HEK293 (cell line): ENCODE results near the gene FXN.

Experiments
- CTCF ChIA-PET: fragments of 350-600 bp; formaldehyde crosslinking; extraction: SDS; loops from one replicate; lab custom pipeline; 2021; ENCODE audit warnings: antibody characterized with exemption; lab: Yijun Ruan, JAX
- POLR2A ChIA-PET: fragments of 300-600 bp; formaldehyde crosslinking; extraction: SDS; loops from one replicate; lab custom pipeline; 2020; ENCODE audit warnings: antibody characterized with exemption, inconsistent platforms; lab: Yijun Ruan, JAX
- H3K27ac ChIP-seq: fragments of 200-500 bp; sonication (Bioruptor generic); 2 replicates; pipeline ENCODE4 v1.5.1; 2014; ENCODE audit warnings: low read depth, low read length, control low read depth, inconsistent platforms; ENCODE audit errors: extremely low read depth
- H3K36me3 ChIP-seq, 2 experiments: fragments of 200-500 bp in 1 of 2; sonication (Bioruptor generic) in 1 of 2; 1 replicate in 1 of 2; 2 replicates in 1 of 2; pipeline ENCODE4 v1.5.1; 2014 to 2017; ENCODE audit warnings: inconsistent platforms in 2 of 2, low read length in 2 of 2; ENCODE audit not compliant: control insufficient read depth in 2 of 2, insufficient read depth in 1 of 2
- H3K4me1 ChIP-seq: fragments of 200-500 bp; sonication (Bioruptor generic); 2 replicates; pipeline ENCODE4 v1.5.1; 2014; ENCODE audit warnings: mild to moderate bottlenecking, low read length, inconsistent platforms; ENCODE audit not compliant: control insufficient read depth, insufficient read depth
- H3K4me3 ChIP-seq: 2 replicates; pipeline ENCODE4 v1.5.1; 2011; ENCODE audit warnings: low read depth, mild to moderate bottlenecking, control low read depth, low read length, moderate library complexity
- H3K9me3 ChIP-seq: fragments of 200-500 bp; sonication (Bioruptor generic); 2 replicates; pipeline ENCODE4 v1.5.1; 2014; ENCODE audit warnings: low read depth, low read length, inconsistent platforms; ENCODE audit not compliant: control insufficient read depth, insufficient read depth
- ATF2 ChIP-seq: fragments of 450-650 bp; formaldehyde crosslinking; IDR thresholded peaks from 2 replicates; pipeline ENCODE4 v1.5.1; 2016; ENCODE audit warnings: missing biosample characterization, missing genetic modification characterization, low read depth
- HOXD13 ChIP-seq: sonication (generic); formaldehyde crosslinking; IDR thresholded peaks from 2 replicates; pipeline ENCODE4 v1.8.0; 2022; ENCODE audit warnings: missing genetic modification reagents, borderline replicate concordance
- SP2 ChIP-seq: fragments of 450-650 bp; formaldehyde crosslinking; IDR thresholded peaks from 2 replicates; pipeline ENCODE4 v1.5.1; 2016; ENCODE audit warnings: missing biosample characterization, missing genetic modification characterization
- TCF7L2 ChIP-seq: IDR thresholded peaks from 2 replicates; pipeline ENCODE4 v1.6.1; 2011; ENCODE audit warnings: low read depth, mild to moderate bottlenecking, inconsistent platforms, low read length, moderate library complexity, borderline replicate concordance
- ZNF133 ChIP-seq: fragments of 450-650 bp; formaldehyde crosslinking; IDR thresholded peaks from 2 replicates; pipeline ENCODE4 v1.5.1; 2016; ENCODE audit warnings: missing biosample characterization, missing genetic modification characterization
- ZNF2 ChIP-seq: fragments of 450-650 bp; formaldehyde crosslinking; IDR thresholded peaks from 2 replicates; pipeline ENCODE4 v1.5.1; 2016; ENCODE audit warnings: missing biosample characterization, missing genetic modification characterization
- ZNF223 ChIP-seq: fragments of 450-650 bp; formaldehyde crosslinking; IDR thresholded peaks from 2 replicates; pipeline ENCODE4 v1.5.1; 2016; ENCODE audit warnings: missing biosample characterization, missing genetic modification characterization
- ZNF23 ChIP-seq: fragments of 450-650 bp; formaldehyde crosslinking; IDR thresholded peaks from 2 replicates; pipeline ENCODE4 v1.5.1; 2016; ENCODE audit warnings: missing biosample characterization, missing genetic modification characterization, borderline replicate concordance
- ZNF354C ChIP-seq: fragments of 450-650 bp; formaldehyde crosslinking; IDR thresholded peaks from 2 replicates; pipeline ENCODE4 v1.5.1; 2016; ENCODE audit warnings: missing biosample characterization, missing genetic modification characterization, low read depth, borderline replicate concordance
- ZNF433 ChIP-seq: fragments of 450-650 bp; formaldehyde crosslinking; IDR thresholded peaks from 2 replicates; pipeline ENCODE4 v1.5.1; 2016; ENCODE audit warnings: missing biosample characterization, missing genetic modification characterization, low read depth
- ZNF48 ChIP-seq: fragments of 450-650 bp; formaldehyde crosslinking; IDR thresholded peaks from 2 replicates; pipeline ENCODE4 v1.5.1; 2016; ENCODE audit warnings: missing biosample characterization, missing genetic modification characterization
- ZNF514 ChIP-seq: fragments of 450-650 bp; formaldehyde crosslinking; IDR thresholded peaks from 2 replicates; pipeline ENCODE4 v1.5.1; 2016; ENCODE audit warnings: missing biosample characterization, missing genetic modification characterization
- ZNF549 ChIP-seq: fragments of 450-650 bp; IDR thresholded peaks from 2 replicates; pipeline ENCODE4 v1.5.1; 2018; ENCODE audit warnings: missing biosample characterization, missing genetic modification characterization, mild to moderate bottlenecking, inconsistent platforms, moderate library complexity
- ZNF585B ChIP-seq: fragments of 450-650 bp; formaldehyde crosslinking; IDR thresholded peaks from 2 replicates; pipeline ENCODE4 v1.5.1; 2016; ENCODE audit warnings: missing biosample characterization, missing genetic modification characterization
- ZNF837 ChIP-seq: fragments of 450-650 bp; formaldehyde crosslinking; IDR thresholded peaks from 2 replicates; pipeline ENCODE4 v1.5.1; 2016; ENCODE audit warnings: missing biosample characterization, missing genetic modification characterization
- TF ChIP-seq, protein P1 (sequence below): fragments of 450-650 bp; formaldehyde crosslinking; IDR thresholded peaks from 2 replicates; pipeline ENCODE4 v1.5.1; 2016; ENCODE audit warnings: missing biosample characterization, missing genetic modification characterization, borderline replicate concordance
- TF ChIP-seq, protein P2 (sequence below): fragments of 450-650 bp; formaldehyde crosslinking; conservative IDR thresholded peaks from 2 replicates; pipeline ENCODE4 v1.5.1; 2016; ENCODE audit warnings: low read depth, missing biosample characterization, missing genetic modification characterization
- TF ChIP-seq, protein P3 (sequence below): fragments of 450-650 bp; formaldehyde crosslinking; IDR thresholded peaks from 2 replicates; pipeline ENCODE4 v1.5.1; 2016; ENCODE audit warnings: missing biosample characterization, missing genetic modification characterization, borderline replicate concordance
- TF ChIP-seq, protein P4 (sequence below): fragments of 450-650 bp; formaldehyde crosslinking; IDR thresholded peaks from 2 replicates; pipeline ENCODE4 v1.5.1; 2016; ENCODE audit warnings: missing biosample characterization, missing genetic modification characterization
- TF ChIP-seq, protein P5 (sequence below): fragments of 450-650 bp; formaldehyde crosslinking; IDR thresholded peaks from 2 replicates; pipeline ENCODE4 v1.5.1; 2016; ENCODE audit warnings: missing biosample characterization, missing genetic modification characterization

The FXN gene

DNA sequence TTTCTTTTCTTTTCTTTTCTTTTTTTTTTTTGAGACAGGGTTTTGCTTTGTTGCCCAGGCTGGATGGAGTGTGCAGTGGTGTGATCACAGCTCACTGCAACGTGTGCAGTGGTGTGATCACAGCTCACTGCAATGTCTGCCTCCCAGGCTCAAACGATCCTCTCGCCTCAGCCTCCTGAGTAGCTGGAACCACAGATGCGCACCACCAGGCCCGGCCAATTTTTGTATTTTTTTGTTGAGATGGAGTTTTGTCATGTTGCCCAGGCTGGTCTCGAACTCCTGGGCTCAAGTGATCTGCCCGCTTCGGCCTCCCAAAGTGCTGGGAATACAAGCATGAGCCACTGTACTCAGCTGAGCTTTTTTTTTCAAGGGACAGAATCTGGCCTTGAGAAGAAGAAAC is 101.8 kb downstream of the FXN start:
- ChIA-PET CTCF (interaction anchor here (1.0 to 1.4 kb wide), 2 partner anchors 20 to 56 kb away, joined by 3 to 4 read pairs; no protein-coding TSS in a partner anchor), POLR2A (interaction anchor here (0.6 kb wide), 1 partner anchor 45 kb away, joined by 3 read pairs; no protein-coding TSS in a partner anchor)
- no peak overlapping the region for H3K4me3 ChIP-seq

DNA sequence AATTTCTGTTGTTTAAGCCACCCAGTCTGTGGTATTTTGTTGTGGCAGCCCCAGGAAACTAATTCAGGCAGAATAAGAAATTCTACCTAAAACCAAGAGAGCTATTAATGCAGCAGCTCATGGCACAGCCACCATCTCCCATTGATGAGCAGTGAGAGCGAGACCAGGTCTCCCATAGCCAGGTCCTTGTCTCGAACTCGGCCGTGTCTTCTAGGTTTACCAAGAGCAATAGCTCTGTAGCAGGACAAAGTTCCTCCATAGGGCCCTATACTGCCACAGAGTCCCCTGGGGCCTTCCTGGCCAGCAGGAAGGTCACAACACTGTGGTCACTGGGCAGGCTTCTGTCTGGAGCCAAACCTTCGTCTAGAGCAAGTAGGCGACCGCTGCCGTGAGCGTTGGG is 104.0 kb downstream of the FXN start:
- no peaks in the 10 kb centered on the region for H3K9me3 ChIP-seq
- POLR2A ChIA-PET = no interaction called here
- no peaks in the 10 kb centered on the region for H3K36me3 ChIP-seq
- no peaks in the 10 kb centered on the region for H3K4me1 ChIP-seq
- CTCF ChIA-PET = interaction anchor here (1.0 to 1.2 kb wide), 2 partner anchors 19 to 68 kb away, joined by 3 read pairs; no protein-coding TSS in a partner anchor
- H3K4me3 ChIP-seq = no peak overlapping the region
- no peak overlapping the region for H3K27ac ChIP-seq
- TF ChIP-seq TCF7L2 = no peak
- no peak for TF ChIP-seq ZNF223
- no peak for TF ChIP-seq ZNF23 (tag by site-specific recombination)
- TF ChIP-seq ZNF585B (tag by site-specific recombination) = no peak
- no peak for TF ChIP-seq ZNF2 (tag by site-specific recombination)
- no peak for TF ChIP-seq SP2 (tag by site-specific recombination)
- TF ChIP-seq, protein P1, sequence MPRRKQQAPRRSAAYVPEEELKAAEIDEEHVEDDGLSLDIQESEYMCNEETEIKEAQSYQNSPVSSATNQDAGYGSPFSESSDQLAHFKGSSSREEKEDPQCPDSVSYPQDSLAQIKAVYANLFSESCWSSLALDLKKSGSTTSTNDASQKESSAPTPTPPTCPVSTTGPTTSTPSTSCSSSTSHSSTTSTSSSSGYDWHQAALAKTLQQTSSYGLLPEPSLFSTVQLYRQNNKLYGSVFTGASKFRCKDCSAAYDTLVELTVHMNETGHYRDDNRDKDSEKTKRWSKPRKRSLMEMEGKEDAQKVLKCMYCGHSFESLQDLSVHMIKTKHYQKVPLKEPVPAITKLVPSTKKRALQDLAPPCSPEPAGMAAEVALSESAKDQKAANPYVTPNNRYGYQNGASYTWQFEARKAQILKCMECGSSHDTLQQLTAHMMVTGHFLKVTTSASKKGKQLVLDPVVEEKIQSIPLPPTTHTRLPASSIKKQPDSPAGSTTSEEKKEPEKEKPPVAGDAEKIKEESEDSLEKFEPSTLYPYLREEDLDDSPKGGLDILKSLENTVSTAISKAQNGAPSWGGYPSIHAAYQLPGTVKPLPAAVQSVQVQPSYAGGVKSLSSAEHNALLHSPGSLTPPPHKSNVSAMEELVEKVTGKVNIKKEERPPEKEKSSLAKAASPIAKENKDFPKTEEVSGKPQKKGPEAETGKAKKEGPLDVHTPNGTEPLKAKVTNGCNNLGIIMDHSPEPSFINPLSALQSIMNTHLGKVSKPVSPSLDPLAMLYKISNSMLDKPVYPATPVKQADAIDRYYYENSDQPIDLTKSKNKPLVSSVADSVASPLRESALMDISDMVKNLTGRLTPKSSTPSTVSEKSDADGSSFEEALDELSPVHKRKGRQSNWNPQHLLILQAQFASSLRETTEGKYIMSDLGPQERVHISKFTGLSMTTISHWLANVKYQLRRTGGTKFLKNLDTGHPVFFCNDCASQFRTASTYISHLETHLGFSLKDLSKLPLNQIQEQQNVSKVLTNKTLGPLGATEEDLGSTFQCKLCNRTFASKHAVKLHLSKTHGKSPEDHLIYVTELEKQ (tag by site-specific recombination) = no peak
- TF ChIP-seq, protein P2, sequence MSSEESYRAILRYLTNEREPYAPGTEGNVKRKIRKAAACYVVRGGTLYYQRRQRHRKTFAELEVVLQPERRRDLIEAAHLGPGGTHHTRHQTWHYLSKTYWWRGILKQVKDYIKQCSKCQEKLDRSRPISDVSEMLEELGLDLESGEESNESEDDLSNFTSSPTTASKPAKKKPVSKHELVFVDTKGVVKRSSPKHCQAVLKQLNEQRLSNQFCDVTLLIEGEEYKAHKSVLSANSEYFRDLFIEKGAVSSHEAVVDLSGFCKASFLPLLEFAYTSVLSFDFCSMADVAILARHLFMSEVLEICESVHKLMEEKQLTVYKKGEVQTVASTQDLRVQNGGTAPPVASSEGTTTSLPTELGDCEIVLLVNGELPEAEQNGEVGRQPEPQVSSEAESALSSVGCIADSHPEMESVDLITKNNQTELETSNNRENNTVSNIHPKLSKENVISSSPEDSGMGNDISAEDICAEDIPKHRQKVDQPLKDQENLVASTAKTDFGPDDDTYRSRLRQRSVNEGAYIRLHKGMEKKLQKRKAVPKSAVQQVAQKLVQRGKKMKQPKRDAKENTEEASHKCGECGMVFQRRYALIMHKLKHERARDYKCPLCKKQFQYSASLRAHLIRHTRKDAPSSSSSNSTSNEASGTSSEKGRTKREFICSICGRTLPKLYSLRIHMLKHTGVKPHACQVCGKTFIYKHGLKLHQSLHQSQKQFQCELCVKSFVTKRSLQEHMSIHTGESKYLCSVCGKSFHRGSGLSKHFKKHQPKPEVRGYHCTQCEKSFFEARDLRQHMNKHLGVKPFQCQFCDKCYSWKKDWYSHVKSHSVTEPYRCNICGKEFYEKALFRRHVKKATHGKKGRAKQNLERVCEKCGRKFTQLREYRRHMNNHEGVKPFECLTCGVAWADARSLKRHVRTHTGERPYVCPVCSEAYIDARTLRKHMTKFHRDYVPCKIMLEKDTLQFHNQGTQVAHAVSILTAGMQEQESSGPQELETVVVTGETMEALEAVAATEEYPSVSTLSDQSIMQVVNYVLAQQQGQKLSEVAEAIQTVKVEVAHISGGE (tag by site-specific recombination) = no peak
- TF ChIP-seq, protein P3, sequence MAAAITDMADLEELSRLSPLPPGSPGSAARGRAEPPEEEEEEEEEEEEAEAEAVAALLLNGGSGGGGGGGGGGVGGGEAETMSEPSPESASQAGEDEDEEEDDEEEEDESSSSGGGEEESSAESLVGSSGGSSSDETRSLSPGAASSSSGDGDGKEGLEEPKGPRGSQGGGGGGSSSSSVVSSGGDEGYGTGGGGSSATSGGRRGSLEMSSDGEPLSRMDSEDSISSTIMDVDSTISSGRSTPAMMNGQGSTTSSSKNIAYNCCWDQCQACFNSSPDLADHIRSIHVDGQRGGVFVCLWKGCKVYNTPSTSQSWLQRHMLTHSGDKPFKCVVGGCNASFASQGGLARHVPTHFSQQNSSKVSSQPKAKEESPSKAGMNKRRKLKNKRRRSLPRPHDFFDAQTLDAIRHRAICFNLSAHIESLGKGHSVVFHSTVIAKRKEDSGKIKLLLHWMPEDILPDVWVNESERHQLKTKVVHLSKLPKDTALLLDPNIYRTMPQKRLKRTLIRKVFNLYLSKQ = no peak
- no peak for TF ChIP-seq ZNF549 (tag by site-specific recombination)
- TF ChIP-seq HOXD13 (CRISPR knock-in tag) = no peak
- TF ChIP-seq ZNF48 = no peak
- no peak for TF ChIP-seq ZNF837 (tag by site-specific recombination)
- no peak for TF ChIP-seq ZNF433 (tag by site-specific recombination)
- TF ChIP-seq, protein P4, sequence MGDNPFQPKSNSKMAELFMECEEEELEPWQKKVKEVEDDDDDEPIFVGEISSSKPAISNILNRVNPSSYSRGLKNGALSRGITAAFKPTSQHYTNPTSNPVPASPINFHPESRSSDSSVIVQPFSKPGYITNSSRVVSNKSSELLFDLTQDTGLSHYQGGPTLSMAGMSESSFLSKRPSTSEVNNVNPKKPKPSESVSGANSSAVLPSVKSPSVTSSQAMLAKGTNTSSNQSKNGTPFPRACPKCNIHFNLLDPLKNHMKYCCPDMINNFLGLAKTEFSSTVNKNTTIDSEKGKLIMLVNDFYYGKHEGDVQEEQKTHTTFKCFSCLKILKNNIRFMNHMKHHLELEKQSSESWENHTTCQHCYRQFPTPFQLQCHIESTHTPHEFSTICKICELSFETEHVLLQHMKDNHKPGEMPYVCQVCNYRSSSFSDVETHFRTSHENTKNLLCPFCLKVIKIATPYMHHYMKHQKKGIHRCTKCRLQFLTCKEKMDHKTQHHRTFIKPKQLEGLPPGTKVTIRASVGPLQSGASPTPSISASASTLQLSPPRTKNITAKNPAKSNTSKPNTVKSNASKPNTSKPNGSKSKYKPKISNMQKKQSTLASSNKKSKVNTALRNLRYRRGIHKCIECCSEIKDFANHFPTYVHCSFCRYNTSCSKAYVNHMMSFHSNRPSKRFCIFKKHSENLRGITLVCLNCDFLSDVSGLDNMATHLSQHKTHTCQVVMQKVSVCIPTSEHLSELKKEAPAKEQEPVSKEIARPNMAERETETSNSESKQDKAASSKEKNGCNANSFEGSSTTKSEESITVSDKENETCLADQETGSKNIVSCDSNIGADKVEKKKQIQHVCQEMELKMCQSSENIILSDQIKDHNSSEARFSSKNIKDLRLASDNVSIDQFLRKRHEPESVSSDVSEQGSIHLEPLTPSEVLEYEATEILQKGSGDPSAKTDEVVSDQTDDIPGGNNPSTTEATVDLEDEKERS (tag by site-specific recombination) = no peak
- TF ChIP-seq ZNF133 (tag by site-specific recombination) = no peak
- TF ChIP-seq ZNF514 (tag by site-specific recombination) = no peak
- no peak for TF ChIP-seq ATF2 (tag by site-specific recombination)

More for the DNA sequence above, 101.8 kb downstream of the FXN start:
- Histone ChIP-seq H3K27ac (no peak overlapping the region), H3K4me1 (no peaks in the 10 kb centered on the region), H3K36me3 (no peaks in the 10 kb centered on the region)
- TF ChIP-seq, protein P5, sequence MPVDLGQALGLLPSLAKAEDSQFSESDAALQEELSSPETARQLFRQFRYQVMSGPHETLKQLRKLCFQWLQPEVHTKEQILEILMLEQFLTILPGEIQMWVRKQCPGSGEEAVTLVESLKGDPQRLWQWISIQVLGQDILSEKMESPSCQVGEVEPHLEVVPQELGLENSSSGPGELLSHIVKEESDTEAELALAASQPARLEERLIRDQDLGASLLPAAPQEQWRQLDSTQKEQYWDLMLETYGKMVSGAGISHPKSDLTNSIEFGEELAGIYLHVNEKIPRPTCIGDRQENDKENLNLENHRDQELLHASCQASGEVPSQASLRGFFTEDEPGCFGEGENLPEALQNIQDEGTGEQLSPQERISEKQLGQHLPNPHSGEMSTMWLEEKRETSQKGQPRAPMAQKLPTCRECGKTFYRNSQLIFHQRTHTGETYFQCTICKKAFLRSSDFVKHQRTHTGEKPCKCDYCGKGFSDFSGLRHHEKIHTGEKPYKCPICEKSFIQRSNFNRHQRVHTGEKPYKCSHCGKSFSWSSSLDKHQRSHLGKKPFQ (tag by site-specific recombination) = peak; percentile 69; the same call in 1 of the 2 replicates
- no peak for TF ChIP-seq ZNF354C (tag by site-specific recombination)
- TF ChIP-seq, all 188 proteins: peak for 1
- H3K9me3 ChIP-seq = no peaks in the 10 kb centered on the region
